HUES64 (cell line): ENCODE measurements around the gene TLX2.
"Not testable (repeated sequence)": the region's sequence is repeated elsewhere in the genome, so short reads cannot be mapped to it uniquely, and the experiment has no call there.

ENCODE experiments used
- H3K27ac ChIP-seq: 2 replicates; pipeline ENCODE4 v1.7.0; 2013; ENCODE audit warnings: low read depth, low read length, inconsistent platforms
- H3K27me3 ChIP-seq: 2 replicates; pipeline ENCODE4 v1.6.1; 2013; ENCODE audit warnings: mild to moderate bottlenecking, low read length; ENCODE audit not compliant: insufficient read depth
- H3K36me3 ChIP-seq: 2 replicates; pipeline ENCODE4 v1.6.1; 2013; ENCODE audit warnings: mild to moderate bottlenecking, low read length; ENCODE audit not compliant: insufficient read depth
- H3K4me1 ChIP-seq: 2 replicates; pipeline ENCODE4 v1.6.1; 2013; ENCODE audit warnings: mild to moderate bottlenecking, low read length, moderate library complexity; ENCODE audit not compliant: insufficient read depth
- H3K4me3 ChIP-seq: 2 replicates; pipeline ENCODE4 v1.5.1; 2013; ENCODE audit warnings: mild to moderate bottlenecking, low read length, moderate library complexity
- H3K9ac ChIP-seq: 2 replicates; pipeline ENCODE4 v1.6.1; 2013; ENCODE audit warnings: mild to moderate bottlenecking, low read depth, low read length
- H3K9me3 ChIP-seq: 2 replicates; pipeline ENCODE4 v1.6.1; 2013; ENCODE audit warnings: low read depth, low read length; ENCODE audit not compliant: insufficient read depth
- WGBS: fragments of 150-250, 120-280 bp; methylation state at CpG from one replicate; pipeline ENCODE4 v1.1.7; 2013; ENCODE audit warnings: missing lambda C conversion rate; 5-methylcytosine and 5-hydroxymethylcytosine counted together

Gene TLX2

DNA sequence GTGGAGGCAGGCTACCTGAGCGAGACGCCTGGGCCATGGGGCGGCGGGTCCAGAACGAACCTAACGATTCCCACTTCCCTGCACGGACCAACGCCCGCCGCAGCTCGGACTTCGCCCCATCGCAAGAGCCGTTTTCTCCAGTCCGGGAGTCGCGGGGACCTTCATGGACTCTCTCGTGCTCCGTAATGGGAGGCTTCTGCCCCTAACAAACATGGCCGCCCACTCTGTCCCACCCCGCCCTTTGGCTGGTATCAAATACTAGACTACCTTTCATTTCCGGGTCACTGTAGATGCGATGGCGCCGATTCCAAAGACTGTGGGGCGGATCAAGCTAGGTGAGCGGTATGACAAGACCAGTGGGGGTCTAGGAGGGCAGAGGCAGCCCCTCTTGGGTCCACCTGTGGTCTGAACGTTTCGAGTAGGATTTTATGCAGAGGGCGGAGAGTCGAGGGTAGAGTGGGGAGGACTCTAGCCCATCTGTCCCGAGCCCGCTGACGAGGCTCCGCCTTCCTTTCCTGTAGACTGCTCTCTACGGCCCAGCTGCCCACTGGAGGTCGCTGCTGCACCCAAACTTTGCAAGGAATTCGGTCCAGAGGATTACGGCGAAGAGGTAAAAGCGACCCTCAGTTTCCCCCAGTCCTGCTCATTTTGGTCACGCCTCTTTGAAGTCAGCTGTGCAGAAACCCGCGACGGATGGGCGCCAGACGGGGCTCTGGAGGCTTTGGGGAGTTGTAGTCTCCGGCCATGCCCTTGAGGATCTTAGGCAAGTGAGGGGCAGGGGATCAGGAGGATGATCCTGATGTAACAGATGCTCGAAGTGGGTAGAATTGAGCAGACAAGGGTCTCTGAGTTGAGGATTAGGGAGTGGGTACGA, 31.2 kb upstream of the TLX2 start, which contains the start of the genes CCDC142 and TTC31:
TSS of gene CCDC142 (minus strand) at position 198 of the 874 bp plus-strand sequence. CDS start at position 37, 161 bp downstream.
TSS of gene TTC31 (plus strand) at position 281 of the 874 bp plus-strand sequence. CDS start at position 296, 15 bp downstream.
- Histone ChIP-seq H3K27me3 (no peaks in the 10 kb centered on the region), H3K4me1 (0 out of 2 replicates have a peak, but pooled peaks cover 3% of the 10 kb centered on the region), H3K4me3 (peak within 1 kb of the TSS; percentile 83), H3K27ac (peak within 1 kb of the TSS; percentile 73), H3K9me3 (no peaks in the 10 kb centered on the region), H3K9ac (peak within 1 kb of the TSS; percentile 84), H3K36me3 (peaks cover 33% of the 10 kb centered on the region)
- 3% methylated on average over 50 of the region's 50 CpGs for WGBS

- 86% methylated on average over 19 of the region's 19 CpGs for WGBS
- Histone ChIP-seq H3K36me3 (peaks cover 35% of the 10 kb centered on the region), H3K9ac (0 out of 2 replicates have a peak overlapping the region, but pooled peaks have one; percentile 84), H3K4me3 (peak overlapping the region; percentile 83)
- not testable (repeated sequence) for H3K4me1 ChIP-seq, H3K9me3 ChIP-seq, H3K27ac ChIP-seq, H3K27me3 ChIP-seq
These were observed 30.5 kb upstream of the TLX2 start for GRCh38 chr2:74483675-74484164.

- H3K9me3 ChIP-seq: no peaks in the 10 kb centered on the region
- H3K36me3 ChIP-seq: peaks cover 28% of the 10 kb centered on the region
- 98% methylated on average over 2 of the region's 2 CpGs for WGBS
- H3K4me1 ChIP-seq: 0 out of 2 replicates have a peak, but pooled peaks cover 3% of the 10 kb centered on the region
- H3K4me3 ChIP-seq: no peak overlapping the region
- H3K9ac ChIP-seq: no peak overlapping the region
- no peaks in the 10 kb centered on the region for H3K27me3 ChIP-seq
- H3K27ac ChIP-seq: no peak overlapping the region
These were observed 28.1 kb upstream of the TLX2 start for GRCh38 chr2:74486141-74486540.

GRCh38 chr2:74488643-74489481, 25.4 kb upstream of the TLX2 start:
- WGBS: 93% methylated on average over 9 of the region's 9 CpGs
- Histone ChIP-seq H3K9me3 (no peaks in the 10 kb centered on the region), H3K4me1 (no peaks in the 10 kb centered on the region), H3K27ac (no peak overlapping the region), H3K36me3 (peaks cover 55% of the 10 kb centered on the region), H3K4me3 (no peak overlapping the region), H3K27me3 (no peaks in the 10 kb centered on the region), H3K9ac (no peak overlapping the region)

- Histone ChIP-seq H3K4me3 (no peak overlapping the region), H3K4me1 (no peaks in the 10 kb centered on the region), H3K27ac (no peak overlapping the region), H3K9ac (no peak overlapping the region), H3K36me3 (peaks cover 59% of the 10 kb centered on the region), H3K9me3 (no peaks in the 10 kb centered on the region), H3K27me3 (peaks cover 1% of the 10 kb centered on the region; the same call in 1 of the 2 replicates)
- WGBS: 93% methylated on average over 9 of the region's 9 CpGs
These were observed 24.3 kb upstream of the TLX2 start for GRCh38 chr2:74489906-74490305.

DNA sequence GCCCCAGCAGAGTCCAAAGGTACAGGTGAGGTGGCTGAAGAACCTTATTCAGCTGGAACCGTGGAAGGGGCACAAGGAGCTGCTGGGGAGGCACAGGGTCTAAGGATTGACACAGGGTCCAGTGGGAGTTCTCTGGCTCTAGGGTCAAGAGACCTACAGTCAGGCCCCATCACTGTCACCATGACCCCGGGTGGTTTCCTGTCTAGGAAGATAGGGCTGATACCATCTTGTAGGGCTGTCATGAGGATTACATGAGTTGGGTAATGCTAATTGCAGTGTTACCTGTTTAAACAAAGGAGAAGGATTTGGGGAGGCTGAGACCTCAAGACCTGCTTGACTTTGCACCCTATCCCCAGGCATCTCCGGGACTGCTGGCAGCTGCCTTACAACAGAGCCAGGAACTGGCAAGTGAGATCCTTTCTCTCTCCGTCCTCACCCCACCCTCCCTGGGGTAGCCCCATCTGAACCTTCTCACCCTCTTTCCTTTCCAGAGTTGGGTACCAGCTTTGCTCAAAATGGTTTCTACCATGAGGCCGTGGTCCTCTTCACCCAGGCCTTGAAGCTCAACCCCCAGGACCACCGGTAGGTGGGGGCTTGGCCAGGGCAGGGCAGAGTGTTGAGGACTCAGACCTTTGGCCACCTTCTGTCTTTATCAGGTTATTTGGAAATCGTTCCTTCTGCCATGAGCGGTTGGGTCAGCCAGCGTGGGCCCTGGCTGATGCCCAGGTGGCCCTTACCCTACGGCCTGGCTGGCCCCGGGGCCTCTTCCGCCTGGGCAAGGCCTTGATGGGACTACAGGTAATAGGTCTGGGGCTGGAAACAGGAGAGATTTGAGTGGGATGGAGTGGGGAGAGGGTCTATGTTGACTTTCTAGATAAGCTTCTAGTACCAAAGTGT, 22.4 kb upstream of the TLX2 start:
- Histone ChIP-seq H3K9ac (no peak overlapping the region), H3K4me1 (no peaks in the 10 kb centered on the region), H3K36me3 (peaks cover 48% of the 10 kb centered on the region), H3K4me3 (no peak overlapping the region), H3K27ac (no peak overlapping the region), H3K27me3 (peaks cover 21% of the 10 kb centered on the region), H3K9me3 (no peaks in the 10 kb centered on the region)
- WGBS: 95% methylated on average over 12 of the region's 12 CpGs

DNA sequence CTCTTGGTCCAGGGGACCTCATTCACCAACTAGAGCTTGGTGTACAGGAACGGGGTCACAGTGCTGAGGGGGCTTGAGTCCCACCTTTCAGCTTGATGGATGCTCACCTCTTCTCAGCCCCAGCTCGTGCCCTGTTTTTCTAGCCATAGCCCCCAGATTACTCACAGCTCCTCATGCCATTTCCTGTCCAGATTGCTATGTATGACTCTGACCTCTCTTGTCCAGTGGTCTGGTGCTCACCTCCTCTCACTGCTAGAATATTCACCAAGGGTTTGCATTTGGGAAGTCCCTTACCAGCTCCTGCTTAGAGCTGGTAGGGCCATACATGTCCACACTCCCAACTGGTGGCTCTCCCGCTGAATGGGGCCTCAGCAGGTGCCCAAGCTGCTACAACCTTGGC, 20.7 kb upstream of the TLX2 start:
- Histone ChIP-seq H3K27ac (no peak overlapping the region), H3K4me3 (no peak overlapping the region), H3K9ac (no peak overlapping the region), H3K9me3 (no peaks in the 10 kb centered on the region), H3K27me3 (peaks cover 37% of the 10 kb centered on the region), H3K4me1 (no peaks in the 10 kb centered on the region), H3K36me3 (peaks cover 45% of the 10 kb centered on the region)
- WGBS: 91% methylated on average over 3 of the region's 3 CpGs

DNA sequence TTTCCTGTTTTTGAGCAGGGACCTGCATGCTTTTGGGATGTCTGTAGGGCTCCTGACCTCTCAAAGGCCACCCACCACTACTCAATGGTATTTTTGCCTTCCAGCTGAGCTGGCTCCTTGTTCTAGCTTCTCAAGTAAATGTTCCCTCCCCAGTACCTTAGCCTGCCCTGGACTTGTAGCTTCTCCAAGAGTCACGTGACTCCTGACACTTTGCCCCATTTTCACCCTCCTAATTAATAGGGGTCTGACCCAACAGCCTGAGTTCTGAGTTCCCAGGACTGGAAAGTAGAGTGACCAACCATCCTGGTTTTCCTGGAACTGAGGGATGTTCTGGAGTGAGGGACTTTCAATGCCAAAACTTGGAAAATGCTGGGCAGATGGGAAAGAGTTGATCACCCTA, 18.8 kb upstream of the TLX2 start:
- Histone ChIP-seq H3K4me1 (peaks cover 7% of the 10 kb centered on the region), H3K36me3 (peaks cover 38% of the 10 kb centered on the region), H3K4me3 (no peak overlapping the region), H3K9me3 (no peaks in the 10 kb centered on the region), H3K27ac (no peak overlapping the region), H3K9ac (no peak overlapping the region), H3K27me3 (peaks cover 56% of the 10 kb centered on the region)
- 80% methylated on average over 1 of the region's 1 CpG for WGBS

- 73% methylated on average over 19 of the region's 19 CpGs for WGBS
- Histone ChIP-seq H3K36me3 (peaks cover 21% of the 10 kb centered on the region), H3K9me3 (no peaks in the 10 kb centered on the region), H3K9ac (no peak overlapping the region), H3K4me1 (peaks cover 15% of the 10 kb centered on the region), H3K4me3 (peak overlapping the region; percentile 46), H3K27ac (no peak overlapping the region), H3K27me3 (peaks cover 74% of the 10 kb centered on the region)
These were observed 17.1 kb upstream of the TLX2 start for GRCh38 chr2:74496997-74497776.
